ENCODE measurements around the gene KRT34.

DNA sequence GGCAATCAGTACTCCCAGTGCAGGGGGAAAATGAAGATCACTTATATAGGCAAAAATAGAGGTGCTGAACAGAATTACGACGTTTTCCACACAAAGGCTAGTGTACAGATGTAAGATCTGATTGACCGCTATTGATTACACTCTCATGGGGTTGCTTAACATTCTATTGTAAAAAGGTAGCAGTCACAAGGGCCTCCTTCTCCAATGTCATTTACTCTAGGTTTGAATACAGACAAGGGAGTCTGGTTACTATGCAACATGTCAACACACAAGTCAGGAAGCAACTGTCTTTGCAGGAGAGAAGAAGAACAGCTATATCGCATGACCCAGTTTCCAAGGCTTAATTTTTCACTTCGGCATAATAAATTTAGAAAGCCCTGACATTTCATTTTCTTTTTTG, 34.4 kb upstream of the KRT34 start:
- TF ChIP-seq CTCF (IDR thresholded peaks at IDR 0.05), result no peak
- TF ChIP-seq POLR2A (IDR thresholded peaks at IDR 0.05), result no peak
- no peak for TF ChIP-seq EP300 (IDR thresholded peaks at IDR 0.05)
